Endothelial cell of umbilical vein (primary cell): Measurements from ENCODE around the gene TRAPPC2B.

Experiments used
- CTCF ChIP-seq, 2 donors: IDR thresholded peaks; 1 replicate in 1 of 2; 2 replicates in 1 of 2; pipeline ENCODE4 v1.5.1; 2011; ENCODE audit warnings: low read length in 2 of 2, mild to moderate bottlenecking in 2 of 2, moderate library complexity in 2 of 2, control low read depth in 1 of 2, inconsistent platforms in 1 of 2, low read depth in 1 of 2; ENCODE audit not compliant: insufficient read depth in 1 of 2; ENCODE audit errors: extremely low read depth in 1 of 2
- EZH2 ChIP-seq: IDR thresholded peaks from 2 replicates; pipeline ENCODE4 v1.6.1; 2012; ENCODE audit warnings: borderline replicate concordance, low read depth, mild to moderate bottlenecking, moderate library complexity, low read length, inconsistent platforms; ENCODE audit not compliant: severe bottlenecking
- FOS ChIP-seq: IDR thresholded peaks from 2 replicates; pipeline ENCODE4 v1.6.1; 2011; ENCODE audit warnings: mild to moderate bottlenecking, low read length, moderate library complexity, borderline replicate concordance; ENCODE audit not compliant: insufficient read depth
- JUN ChIP-seq: IDR thresholded peaks from 2 replicates; pipeline ENCODE4 v1.6.1; 2011; ENCODE audit warnings: borderline replicate concordance, low read depth; ENCODE audit not compliant: insufficient read length, insufficient read depth
- POLR2A ChIP-seq: IDR thresholded peaks from 2 replicates; pipeline ENCODE4 v1.6.1; 2012; ENCODE audit warnings: low read depth, mild to moderate bottlenecking, control low read depth, low read length
- POLR2AphosphoS5 ChIP-seq: IDR thresholded peaks from 2 replicates; pipeline ENCODE4 v1.6.1; 2012; ENCODE audit warnings: low read depth, mild to moderate bottlenecking, control low read depth, low read length, moderate library complexity; ENCODE audit not compliant: insufficient read depth

GRCh38 chr19:57351867-57352266, 11.5 kb upstream of the TRAPPC2B start:
- TF ChIP-seq CTCF (IDR thresholded peaks at IDR 0.05; ENCODE audit: extremely low read depth in 1 of 2, insufficient read depth in 1 of 2, low read depth in 1 of 2, low read length in 2 of 2) = no peak
- TF ChIP-seq POLR2A = no peak
- no peak for TF ChIP-seq POLR2AphosphoS5
- no peak for TF ChIP-seq EZH2
- TF ChIP-seq FOS = no peak
- TF ChIP-seq JUN = no peak
